CD4-positive, alpha-beta T cell treated with Interleukin-15 for 1 hour (primary cell): Measurements from ENCODE around the gene MX2.
"Not testable (repeated sequence)": the region's sequence is repeated elsewhere in the genome, so short reads cannot be mapped to it uniquely, and the experiment has no call there.

Experiments used
- DNase-seq: peaks from one replicate; pipeline ENCODE4 v3.0.0-alpha.2; 2020

MX2 gene

DNA sequence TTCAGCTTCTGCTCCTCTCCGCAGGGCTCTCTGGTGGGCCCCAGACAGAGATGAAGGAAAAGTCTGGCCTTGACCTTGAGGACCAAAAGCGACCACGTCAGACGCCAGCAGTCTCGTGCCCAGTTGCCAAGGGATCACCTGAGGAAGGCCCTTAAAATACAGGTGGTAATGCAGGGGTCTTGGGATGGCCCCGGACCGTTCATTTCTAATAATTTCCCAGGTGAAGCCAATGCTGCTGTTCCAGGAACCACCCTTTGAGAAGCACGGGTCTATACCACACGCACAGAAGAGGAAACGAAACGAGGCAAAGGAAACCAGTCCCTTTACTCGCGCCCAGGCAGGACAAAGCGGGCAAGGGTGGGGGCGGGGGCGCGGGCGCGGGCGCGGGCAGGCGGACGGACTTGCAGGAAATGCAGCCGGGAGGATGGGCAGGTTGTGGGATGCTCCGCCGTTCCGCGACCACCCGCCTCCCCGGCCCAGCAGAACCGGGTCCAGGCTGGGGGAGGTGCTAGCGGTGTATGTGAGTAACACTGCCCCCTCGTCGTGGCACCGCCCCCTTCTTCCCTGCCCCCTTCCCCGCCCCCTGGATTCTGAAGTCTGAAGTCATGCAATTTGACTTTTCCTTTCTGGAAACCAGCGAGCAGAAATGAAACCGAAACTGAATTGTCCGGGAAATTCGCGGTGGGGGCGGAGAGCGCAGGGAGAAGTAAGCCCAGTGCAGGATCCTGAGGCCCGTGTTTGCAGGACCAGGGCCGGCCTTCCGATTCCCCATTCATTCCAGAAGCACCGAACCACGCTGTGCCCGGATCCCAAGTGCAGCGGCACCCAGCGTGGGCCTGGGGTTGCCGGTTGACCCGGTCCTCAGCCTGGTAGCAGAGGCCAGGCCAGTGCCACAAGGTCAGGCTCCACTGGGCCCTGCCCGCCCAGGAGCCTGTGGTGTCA is 58.4 kb downstream of the MX2 start:
- peak; percentile 57 for DNase-seq

DNA sequence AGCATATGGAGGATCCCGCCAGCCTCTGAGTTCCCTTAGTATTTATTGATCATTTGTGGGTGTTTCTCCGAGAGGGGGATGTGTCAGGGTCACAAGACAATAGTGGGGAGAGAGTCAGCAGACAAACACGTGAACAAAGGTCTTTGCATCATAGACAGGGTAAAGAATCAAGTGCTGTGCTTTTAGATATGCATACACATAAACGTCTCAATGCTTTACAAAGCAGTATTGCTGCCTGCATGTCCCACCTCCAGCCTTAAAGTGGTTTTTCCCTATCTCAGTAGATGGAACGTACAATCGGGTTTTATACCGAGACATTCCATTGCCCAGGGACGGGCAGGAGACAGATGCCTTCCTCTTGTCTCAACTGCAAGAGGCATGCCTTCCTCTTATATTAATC is 59.2 kb downstream of the MX2 start:
- not testable (repeated sequence) for DNase-seq

DNA sequence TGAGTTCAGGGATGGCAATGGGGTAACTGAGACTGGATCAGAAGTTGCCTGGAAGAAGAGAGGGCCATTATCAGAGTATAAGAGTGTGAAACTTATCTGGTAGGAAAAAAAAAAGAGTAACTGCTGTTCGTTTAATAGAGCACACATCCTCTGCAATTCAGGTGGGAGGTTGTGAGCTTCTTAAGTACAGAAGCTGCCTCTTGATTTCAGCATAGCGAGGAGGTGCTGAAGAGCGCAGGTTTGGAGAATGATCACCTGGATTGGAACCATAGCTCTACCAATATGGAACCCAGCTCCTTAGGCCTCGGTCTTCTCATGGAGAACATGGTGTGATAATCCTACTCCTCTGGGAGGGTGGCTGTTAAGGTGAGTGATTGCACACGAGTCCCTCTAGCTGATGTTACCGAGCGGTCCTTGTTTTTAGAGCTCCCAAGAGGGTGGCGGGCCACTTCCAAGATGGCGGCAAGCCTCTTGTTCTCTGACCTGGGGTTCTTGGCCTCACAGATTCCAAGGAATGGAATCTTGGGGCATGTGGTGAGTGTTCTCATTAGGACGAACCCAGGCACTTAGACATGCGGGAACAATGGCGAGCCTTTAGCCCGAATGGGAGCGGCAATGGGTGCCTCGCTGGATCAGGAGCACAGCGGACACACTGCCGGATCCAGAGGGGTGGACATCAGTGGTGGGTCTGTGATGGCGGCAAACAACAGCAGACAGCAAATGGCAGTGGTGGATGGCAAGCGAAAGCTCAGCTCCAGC is 60.9 kb downstream of the MX2 start:
- DNase-seq = no peak

DNA sequence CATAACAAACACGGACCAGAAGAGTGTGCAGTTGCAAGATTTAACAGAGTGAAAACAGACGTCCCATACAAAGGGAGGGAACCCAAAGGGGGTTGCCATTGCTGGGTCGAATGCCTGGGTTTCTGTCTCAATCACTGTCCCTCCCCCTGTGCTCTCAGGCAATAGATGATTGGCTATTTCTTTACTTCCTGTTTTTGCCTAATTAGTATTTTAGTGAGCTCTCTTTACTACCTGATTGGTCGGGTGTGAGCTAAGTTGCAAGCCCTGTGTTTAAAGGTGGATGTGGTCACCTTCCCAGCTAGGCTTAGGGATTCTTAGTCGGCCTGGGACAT is 61.4 kb downstream of the MX2 start:
- not testable (repeated sequence) for DNase-seq

DNA sequence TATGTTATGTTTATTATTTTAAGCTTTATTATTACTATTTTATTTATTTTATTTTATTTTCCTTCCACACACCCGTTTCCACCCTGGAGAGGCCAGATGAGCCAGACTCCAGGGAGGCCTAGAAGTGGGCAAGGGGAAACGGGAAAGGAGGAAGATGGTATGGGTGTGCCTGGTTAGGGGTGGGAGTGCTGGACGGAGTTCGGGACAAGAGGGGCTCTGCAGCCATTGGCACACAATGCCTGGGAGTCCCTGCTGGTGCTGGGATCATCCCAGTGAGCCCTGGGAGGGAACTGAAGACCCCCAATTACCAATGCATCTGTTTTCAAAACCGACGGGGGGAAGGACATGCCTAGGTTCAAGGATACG is 63.7 kb downstream of the MX2 start:
- no peak for DNase-seq

DNA sequence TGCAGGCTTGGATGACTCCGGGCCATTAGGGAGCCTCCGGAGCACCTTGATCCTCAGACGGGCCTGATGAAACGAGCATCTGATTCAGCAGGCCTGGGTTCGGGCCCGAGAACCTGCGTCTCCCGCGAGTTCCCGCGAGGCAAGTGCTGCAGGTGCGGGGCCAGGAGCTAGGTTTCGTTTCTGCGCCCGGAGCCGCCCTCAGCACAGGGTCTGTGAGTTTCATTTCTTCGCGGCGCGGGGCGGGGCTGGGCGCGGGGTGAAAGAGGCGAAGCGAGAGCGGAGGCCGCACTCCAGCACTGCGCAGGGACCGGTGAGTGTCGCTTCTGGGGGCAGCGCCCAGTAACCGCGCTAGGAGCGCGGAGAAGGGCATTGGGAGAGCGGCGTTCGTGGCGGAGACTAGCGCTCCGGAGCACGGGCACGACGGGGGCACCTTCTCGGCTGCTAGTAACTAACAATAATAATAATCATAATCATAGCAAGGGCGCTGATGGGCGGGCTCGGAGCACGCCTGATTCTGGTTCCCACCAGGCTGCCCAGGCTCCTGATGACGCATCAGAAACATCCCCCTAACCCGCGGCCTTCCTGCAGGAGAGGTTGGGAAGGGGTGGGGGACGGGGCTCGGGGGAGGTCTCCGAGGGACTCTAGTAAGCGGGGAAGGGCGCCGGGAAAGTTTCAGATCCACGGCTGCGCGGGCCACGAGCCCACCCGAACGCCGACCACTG is 64.3 kb downstream of the MX2 start, which contains the start of gene MX1:
MX1 (plus strand) TSS at position 286 of the 722 bp plus-strand sequence. CDS start 5,832 bp downstream, outside the sequence.
- peak; percentile 85 for DNase-seq

DNA sequence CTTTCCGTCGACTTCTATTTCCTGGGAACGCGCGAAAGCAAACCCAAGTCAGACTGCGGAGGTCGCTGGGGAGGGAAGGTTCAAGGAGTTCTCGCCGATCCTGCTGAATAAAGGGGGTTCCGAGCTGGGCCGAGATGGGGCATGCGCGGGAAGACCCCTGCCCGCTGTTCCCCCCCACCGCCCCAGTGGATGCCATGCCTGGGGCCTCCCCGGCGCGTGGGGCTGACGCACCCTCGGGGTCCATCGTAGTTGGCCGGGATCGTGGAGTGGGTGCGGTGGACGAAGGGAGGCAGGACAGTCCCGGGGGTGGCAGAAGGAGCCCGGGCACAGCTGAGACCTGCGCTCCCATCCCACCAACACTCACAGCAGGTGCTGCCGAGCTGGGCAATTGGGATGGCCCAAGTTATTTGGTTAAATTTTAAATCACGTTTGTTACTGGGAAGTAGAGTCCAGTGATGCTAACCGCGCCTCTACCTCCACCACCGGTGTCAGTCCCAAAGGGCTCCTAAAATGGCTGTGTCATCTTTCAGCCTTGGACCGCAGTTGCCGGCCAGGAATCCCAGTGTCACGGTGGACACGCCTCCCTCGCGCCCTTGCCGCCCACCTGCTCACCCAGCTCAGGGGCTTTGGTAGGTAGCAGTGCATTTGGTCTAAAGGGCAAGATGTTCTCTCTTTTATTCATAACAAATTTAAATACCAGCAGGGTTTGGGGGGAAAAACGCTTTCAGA is 65.0 kb downstream of the MX2 start:
- no peak for DNase-seq

DNA sequence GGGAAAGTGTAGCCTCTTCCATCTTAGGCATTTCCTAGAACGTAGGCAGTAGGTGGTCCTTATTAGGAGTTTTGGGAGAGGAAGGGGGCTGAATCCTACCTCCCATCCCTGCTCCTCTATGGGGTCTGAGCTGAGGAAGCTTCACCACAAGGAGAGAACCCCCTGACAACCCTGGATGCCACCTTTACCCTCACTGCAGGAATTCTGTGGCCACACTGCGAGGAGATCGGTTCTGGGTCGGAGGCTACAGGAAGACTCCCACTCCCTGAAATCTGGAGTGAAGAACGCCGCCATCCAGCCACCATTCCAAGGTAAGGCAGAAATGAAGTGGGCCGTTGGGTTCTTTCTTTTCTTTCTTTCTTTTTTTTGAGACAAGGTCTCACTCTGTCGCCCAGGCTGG is 65.7 kb downstream of the MX2 start:
- DNase-seq = no peak

DNA sequence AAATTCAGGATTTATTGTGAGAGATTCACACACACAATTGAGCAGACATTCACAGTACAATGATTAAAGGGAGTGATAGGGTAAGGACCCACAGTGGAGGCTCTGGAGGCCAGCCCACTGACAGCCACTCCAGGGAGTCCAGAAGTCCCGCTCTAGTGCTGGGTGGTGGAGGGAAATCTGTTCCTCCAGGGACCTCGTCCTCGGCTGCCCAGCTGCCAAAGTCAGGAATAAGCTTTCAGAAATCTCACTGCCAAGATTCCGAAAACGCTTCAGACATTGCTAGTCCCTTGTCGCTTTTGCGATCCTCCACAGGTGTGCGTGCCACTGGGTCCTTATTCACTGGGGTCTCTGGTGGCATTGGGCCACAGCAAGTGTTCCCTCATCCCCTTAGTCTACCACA is 66.5 kb downstream of the MX2 start:
- no peak for DNase-seq

DNA sequence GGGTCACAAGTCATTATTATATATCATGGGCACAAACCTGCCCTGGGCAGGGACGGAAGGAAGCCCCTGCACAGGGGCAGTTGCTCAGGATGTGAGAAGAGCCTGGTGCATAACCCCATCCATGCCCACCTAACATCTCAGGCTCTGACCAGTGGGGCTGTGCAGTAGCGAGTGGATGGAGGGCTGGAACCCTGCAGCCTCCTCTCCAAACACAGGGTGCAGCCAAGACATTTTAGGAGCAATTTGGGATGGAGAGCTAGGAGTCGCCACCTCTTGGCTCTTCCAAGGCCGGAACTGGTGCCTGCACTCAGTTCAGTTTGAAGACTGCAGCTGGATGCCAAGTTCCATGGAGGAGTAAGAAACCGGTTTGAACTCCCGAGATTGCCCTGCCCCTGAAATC is 67.0 kb downstream of the MX2 start:
- DNase-seq = no peak

DNA sequence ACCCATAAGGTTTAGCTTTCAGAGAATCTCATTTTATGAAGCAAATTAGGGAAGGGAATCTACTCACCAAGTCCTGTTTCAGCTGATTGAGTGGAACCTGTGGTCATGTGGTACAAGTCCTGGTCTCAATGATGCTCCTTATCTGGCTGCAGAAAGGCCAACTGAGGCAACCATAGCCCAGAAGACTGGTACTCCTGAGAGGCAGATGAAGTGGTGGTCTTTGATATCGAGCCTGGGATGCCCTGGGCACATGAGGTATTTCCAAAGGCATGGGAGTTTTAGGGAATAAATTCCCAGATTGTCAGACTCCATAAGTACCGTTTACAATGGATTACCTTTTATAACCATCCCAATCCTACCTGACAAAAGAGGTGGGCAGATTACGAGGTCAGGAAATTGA is 67.5 kb downstream of the MX2 start:
- no peak for DNase-seq

DNA sequence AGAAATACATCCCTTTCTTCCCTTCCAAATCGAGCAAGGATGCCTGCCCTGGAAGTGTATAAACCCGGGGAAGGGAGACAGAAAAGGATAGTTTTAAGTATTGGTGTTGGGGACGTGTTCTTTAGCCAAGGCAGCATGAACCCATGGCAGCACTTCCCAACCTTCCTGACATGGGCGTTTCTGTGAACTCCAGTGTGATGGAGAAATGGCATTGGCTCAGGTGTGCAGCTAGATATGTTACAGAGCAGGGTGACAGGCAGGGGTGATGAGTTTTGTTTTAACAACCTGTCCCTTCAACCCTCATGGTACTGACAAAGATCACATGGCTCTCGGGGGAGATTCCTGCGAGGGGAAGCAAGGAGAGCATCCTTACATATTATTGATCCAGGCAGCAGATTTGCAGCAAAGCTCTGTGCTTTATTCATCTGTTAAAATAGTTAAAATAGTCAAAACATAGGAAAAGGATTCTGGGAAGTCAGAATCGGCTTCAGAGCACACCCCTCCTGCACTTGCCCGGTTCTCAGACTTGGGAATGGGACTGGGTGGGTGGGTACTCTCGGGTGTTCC is 68.2 kb downstream of the MX2 start:
- no peak for DNase-seq

DNA sequence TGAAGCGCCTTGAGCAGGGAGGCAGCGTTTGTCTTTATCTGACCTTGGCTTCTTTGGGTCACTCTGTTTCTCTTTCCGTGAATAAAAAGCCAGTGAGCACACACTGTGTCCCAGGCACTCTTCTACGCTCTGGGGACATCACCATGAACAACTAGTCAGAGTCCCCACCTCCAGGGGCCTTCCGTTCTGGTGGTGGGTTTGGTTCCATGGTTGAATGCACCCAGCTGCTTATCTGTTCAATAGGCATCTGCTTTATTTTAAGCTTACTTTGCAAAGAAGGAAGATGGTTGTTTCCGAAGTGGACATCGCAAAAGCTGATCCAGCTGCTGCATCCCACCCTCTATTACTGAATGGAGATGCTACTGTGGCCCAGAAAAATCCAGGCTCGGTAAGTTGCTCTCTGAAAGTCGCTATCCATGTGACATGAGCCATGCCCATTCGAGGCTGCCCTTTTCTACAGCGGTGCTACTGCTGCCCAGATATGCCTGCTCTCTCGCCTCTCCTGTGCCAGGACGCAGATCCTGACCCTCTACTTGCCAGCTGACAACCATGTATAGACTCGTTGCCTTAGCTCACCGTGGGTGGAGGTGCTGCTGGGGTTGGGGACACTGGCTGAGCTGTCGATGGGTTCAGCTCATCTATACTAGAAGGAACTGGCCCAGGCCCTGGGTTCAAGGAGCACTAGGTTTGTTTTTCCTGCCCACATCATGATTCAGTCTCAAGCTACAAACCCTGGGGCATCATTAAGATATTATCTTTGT is 70.1 kb downstream of the MX2 start:
- peak; percentile 44 for DNase-seq

DNA sequence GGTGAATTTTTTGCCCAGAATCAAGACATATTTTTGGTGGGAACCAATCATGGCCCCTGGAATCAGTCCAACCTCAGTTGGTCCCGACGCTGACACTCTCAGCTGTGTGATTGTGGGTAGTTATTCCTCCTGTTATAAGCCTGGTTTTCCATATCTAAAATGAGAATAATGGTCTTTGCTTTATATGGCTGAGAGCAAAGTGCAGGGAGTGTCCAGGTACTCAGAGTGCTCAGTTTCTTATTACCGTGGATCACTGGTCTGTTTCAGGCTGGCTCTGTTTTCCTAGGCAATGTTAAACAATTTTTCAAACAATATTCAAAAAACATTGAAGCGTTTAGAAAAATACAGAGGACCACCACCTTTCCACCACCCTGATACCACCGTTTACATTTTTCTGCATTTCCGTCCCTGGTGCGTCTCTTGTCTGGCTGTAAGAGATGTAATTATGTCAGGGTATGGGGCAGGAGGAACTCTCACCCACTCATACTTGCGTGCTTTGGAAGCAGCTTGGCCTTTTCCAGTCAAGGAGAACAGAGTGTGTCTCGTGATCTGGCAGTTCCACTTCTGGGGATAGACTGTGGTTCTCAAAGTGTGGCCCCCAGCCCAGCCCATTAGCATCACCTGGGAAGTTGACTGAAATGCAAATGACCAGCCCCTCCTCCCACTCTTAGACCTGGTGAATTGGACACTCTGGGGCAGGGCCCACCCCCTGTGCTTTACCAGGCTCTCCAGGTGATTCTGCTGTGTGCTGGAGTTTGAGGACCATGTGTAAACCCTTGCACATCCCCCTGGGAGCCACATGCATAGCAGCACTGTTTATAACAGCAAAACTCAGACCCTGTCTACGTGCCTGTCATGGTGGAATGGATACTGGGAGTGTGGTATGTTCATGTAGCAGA is 71.0 kb downstream of the MX2 start:
- DNase-seq = no peak

DNA sequence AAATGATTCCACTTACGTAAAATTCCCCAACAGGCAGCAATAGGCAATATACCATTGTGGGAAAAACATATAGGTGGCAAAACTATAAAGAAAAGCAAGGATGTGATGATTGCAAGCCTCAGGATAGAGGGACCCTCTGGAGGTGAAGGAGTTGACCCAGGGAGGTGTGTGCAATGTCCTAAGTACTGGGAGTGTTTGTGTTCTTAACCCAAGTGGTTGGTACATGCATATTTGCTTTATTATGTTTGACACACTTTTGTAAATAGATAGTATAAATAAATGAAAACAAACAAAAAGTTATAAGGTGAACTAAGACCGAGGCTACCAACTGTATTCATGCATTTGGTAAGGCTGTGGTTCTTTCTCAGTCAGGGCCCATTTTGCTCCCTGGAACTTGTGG is 71.7 kb downstream of the MX2 start:
- no peak for DNase-seq

DNA sequence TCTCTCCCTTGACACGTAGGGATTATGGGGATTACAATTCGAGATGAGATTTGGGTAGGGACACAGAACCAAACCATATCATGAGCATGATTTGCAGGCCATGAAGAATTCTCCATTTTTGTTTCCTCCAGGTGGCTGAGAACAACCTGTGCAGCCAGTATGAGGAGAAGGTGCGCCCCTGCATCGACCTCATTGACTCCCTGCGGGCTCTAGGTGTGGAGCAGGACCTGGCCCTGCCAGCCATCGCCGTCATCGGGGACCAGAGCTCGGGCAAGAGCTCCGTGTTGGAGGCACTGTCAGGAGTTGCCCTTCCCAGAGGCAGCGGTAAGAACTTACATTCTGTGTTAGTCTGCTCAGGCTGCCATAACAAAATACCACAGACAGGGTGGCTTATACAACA is 73.9 kb downstream of the MX2 start:
- no peak for DNase-seq

DNA sequence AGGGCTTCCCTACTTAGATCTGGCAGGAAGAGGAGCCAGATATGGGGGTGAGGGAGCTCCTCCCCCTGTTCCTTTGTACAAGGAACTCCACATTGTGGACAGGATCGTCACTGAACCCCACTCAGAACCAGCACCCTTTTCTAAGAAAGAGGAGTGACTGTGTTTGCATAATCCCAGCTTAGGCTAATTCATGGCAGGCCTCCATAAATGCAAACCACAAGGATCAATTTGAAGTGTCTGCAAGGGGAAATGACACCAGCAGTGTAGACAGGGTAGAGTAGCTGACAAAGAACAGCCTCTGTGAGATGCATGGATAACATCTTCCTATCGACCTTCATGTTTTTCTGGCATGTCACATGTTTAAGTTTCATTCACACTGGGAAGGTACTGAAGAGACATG is 75.9 kb downstream of the MX2 start:
- no peak for DNase-seq

DNA sequence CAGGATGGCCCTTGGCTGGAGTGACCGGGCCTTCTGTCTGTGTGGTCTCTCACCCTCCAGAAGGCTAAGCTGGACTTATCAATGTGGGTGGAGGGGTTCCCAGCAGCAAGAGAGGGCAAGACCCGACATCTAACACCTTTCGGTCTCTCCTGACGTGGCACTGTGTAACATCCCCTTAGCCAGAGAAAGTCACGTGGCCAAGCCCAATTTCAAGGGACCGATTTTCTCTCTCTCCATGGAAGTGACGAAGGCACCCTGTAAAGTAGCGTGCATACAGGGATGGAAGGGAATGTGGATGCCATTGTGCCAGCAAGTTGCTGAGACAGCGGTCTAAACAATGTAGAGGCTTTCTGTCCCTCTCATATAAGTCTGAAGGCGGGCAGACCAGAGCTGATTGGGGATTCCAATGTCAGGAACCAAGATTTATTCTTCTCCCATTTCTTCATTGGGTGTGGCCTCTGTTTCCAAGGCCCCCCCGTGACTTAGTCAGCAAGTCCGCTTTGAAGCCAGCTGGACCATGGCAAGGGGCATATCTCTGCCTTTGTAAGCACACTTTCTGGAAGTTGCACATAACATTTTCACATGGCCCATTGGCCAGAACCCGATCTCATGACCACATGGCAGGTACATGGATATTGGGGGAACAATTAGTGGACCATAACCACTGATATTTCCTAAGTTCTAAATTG is 76.7 kb downstream of the MX2 start:
- DNase-seq = no peak

DNA sequence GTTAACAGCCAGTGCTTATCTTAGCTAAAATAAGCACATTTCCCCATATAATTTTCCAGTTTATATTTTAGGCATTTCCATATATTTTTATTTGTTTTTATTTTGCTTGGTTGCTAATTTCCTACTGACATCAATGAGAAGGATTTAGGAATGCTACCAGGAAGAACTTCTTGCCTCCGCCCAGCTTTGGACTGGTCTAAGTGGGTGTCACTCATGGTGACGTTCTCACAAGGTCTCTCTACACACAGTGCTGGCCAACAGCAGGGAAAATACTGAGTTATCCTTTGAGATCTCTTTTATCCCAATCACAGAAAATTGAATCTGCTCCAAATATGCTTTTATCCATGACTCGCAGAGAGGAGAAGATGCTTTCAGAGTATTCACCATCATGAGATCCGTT is 77.4 kb downstream of the MX2 start:
- DNase-seq = no peak

DNA sequence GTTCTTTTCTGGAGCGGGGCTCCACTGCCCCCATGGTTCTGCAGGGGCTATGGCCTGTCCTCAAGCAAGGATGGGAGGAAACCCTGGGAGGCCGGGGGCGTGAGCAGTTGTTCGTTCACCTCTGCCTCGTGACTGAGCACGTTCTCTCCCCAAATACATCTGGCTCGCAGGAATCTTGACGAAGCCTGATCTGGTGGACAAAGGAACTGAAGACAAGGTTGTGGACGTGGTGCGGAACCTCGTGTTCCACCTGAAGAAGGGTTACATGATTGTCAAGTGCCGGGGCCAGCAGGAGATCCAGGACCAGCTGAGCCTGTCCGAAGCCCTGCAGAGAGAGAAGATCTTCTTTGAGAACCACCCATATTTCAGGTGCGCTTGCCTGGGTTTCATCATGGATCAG is 79.7 kb downstream of the MX2 start:
- no peak for DNase-seq
